HCT116 (cell line): ENCODE data around the gene TUBA4A.

ENCODE experiments used
- EZH2 ChIP-seq: fragments of 200-600 bp; sonication (generic); IDR thresholded peaks from 2 replicates; pipeline ENCODE4 v1.6.1; 2017; ENCODE audit warnings: antibody characterized with exemption, mixed run types
- POLR2A ChIP-seq: IDR thresholded peaks from 2 replicates; pipeline ENCODE4 v1.7.0; 2011; ENCODE audit warnings: borderline replicate concordance; ENCODE audit not compliant: insufficient read depth, insufficient read length; ENCODE audit errors: extremely low read depth
- POLR2AphosphoS5 ChIP-seq: IDR thresholded peaks from 2 replicates; pipeline ENCODE4 v1.6.1; 2011; ENCODE audit warnings: mild to moderate bottlenecking, low read depth, low read length, moderate library complexity
- TF ChIP-seq, protein P1 (sequence below), 3 experiments: fragments of 200-600 bp in 1 of 3; sonication (generic) in 1 of 3; IDR thresholded peaks in 2 of 3; conservative IDR thresholded peaks in 1 of 3; 2 replicates each; pipeline ENCODE4 v1.5.1; 2012 to 2017; ENCODE audit warnings: low read depth in 2 of 3, low read length in 2 of 3, antibody characterized with exemption in 1 of 3, borderline replicate concordance in 1 of 3, control low read depth in 1 of 3, mild to moderate bottlenecking in 1 of 3, mixed read lengths in 1 of 3, mixed run types in 1 of 3, moderate library complexity in 1 of 3; ENCODE audit not compliant: insufficient read depth in 1 of 3
- TF ChIP-seq, protein P2 (sequence below): IDR thresholded peaks from 2 replicates; pipeline ENCODE4 v1.6.1; 2012; ENCODE audit warnings: low read depth

DNA sequence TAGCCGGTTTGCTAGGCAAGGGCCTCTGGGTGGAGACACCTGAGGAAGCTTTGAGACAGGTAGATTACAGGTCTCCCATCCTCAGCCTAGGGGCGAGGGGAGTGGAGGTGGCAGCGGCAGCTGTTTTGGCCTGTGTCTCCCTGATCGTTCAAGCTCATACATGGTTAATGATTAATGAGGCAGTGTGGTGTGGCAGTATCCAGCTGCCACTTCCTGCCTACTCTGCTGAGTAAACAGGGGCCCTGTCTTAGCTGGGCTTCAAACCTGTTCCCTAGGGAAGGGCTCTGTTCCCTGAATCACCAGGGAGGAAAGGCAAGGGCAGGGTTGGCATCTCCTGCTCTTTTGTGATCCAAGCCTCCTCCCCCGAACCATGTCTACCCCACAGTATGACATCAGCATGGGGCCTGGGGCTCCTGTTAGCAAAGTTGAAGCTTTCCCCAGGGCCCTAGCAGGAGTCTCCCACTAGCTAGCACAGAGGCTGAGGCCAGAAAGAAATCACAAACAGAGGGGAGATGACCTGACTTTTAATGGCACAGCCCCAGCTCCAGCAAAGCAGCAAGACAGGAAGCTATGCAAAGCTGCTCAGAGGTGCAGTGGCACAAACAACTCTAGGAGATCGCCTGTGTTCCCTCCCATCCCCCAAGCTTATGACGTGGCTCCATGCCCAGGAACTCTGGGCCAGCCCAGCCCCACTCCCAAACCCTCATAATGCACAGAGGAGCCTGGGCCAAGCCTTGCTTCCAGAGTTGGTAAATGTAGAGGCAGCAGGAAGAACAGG is 4.3 kb downstream of the TUBA4A start:
- no peak for TF ChIP-seq EZH2
- no peak; the same call in none of the 2 replicates for TF ChIP-seq POLR2AphosphoS5
- TF ChIP-seq, protein P1, sequence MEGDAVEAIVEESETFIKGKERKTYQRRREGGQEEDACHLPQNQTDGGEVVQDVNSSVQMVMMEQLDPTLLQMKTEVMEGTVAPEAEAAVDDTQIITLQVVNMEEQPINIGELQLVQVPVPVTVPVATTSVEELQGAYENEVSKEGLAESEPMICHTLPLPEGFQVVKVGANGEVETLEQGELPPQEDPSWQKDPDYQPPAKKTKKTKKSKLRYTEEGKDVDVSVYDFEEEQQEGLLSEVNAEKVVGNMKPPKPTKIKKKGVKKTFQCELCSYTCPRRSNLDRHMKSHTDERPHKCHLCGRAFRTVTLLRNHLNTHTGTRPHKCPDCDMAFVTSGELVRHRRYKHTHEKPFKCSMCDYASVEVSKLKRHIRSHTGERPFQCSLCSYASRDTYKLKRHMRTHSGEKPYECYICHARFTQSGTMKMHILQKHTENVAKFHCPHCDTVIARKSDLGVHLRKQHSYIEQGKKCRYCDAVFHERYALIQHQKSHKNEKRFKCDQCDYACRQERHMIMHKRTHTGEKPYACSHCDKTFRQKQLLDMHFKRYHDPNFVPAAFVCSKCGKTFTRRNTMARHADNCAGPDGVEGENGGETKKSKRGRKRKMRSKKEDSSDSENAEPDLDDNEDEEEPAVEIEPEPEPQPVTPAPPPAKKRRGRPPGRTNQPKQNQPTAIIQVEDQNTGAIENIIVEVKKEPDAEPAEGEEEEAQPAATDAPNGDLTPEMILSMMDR (IDR thresholded peaks at IDR 0.05 in 2 of 3, conservative IDR thresholded peaks at IDR 0.05 in 1 of 3; ENCODE audit: borderline replicate concordance in 1 of 3, insufficient read depth in 1 of 3, low read depth in 2 of 3, low read length in 2 of 3) = no peak
- TF ChIP-seq, protein P2, sequence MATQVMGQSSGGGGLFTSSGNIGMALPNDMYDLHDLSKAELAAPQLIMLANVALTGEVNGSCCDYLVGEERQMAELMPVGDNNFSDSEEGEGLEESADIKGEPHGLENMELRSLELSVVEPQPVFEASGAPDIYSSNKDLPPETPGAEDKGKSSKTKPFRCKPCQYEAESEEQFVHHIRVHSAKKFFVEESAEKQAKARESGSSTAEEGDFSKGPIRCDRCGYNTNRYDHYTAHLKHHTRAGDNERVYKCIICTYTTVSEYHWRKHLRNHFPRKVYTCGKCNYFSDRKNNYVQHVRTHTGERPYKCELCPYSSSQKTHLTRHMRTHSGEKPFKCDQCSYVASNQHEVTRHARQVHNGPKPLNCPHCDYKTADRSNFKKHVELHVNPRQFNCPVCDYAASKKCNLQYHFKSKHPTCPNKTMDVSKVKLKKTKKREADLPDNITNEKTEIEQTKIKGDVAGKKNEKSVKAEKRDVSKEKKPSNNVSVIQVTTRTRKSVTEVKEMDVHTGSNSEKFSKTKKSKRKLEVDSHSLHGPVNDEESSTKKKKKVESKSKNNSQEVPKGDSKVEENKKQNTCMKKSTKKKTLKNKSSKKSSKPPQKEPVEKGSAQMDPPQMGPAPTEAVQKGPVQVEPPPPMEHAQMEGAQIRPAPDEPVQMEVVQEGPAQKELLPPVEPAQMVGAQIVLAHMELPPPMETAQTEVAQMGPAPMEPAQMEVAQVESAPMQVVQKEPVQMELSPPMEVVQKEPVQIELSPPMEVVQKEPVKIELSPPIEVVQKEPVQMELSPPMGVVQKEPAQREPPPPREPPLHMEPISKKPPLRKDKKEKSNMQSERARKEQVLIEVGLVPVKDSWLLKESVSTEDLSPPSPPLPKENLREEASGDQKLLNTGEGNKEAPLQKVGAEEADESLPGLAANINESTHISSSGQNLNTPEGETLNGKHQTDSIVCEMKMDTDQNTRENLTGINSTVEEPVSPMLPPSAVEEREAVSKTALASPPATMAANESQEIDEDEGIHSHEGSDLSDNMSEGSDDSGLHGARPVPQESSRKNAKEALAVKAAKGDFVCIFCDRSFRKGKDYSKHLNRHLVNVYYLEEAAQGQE = no peak
- TF ChIP-seq POLR2A = no peak
